ENCODE data around the gene SPRED3. TPM values are rescaled to one million over a fixed set of nuclear protein-coding genes. Genes with fewer than 3 reads are reported as not detected.
"Not testable (repeated sequence)": the region's sequence is repeated elsewhere in the genome, so short reads cannot be mapped to it uniquely, and the experiment has no call there.

Gene SPRED3
- total and polyA plus RNA-seq, 2 of the 8 experiments (the other 6 are each of a cell fraction or from before 2014, with no cell fraction given) = 8.1 to 10.3 TPM

DNA sequence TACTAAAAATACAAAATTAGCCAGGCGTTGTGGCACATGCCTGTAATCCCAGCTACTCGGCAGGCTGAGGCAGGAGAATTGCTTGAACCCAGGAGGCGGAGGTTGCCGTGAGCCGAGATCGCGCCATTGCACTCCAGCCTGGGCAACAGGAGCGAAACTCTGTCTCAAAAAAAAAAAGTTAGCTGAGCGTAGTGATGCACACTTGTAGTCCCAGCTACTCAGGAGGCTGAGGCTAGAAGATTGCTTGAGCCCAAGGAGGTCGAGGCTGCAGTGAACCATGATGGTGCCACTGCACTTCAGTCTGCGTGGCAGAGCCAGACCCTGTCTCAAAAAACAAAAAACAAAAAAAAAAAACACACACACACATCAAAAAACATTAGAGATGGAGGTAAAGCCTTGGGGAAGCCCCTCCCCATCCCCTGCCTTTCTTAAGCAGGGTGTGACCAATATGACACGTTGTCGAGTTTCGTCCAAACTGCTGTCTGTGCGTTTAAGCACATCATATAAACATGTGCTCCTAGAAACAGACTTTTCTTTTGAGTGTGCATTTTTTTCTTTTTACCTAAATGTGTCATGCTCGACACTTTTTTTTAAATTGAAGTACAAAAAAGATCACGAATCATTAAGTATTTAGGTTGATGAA is 38.7 kb downstream of the SPRED3 start:
- POLR2A ChIA-PET (ENCODE audit: partially characterized antibody) = interaction anchor here (1.7 kb wide), 1 partner anchor 8 kb away, joined by 8 read pairs; no protein-coding TSS in a partner anchor
- not testable (repeated sequence) for FAIRE-seq; H4K20me1 ChIP-seq (replicated peaks in 1 of 2; ENCODE audit: control insufficient read depth in 1 of 2, insufficient read depth in 2 of 2, low read length in 2 of 2); H3K14ac ChIP-seq (ENCODE audit: insufficient read length); H3K23ac ChIP-seq (ENCODE audit: insufficient read length); H4K91ac ChIP-seq (replicated peaks; ENCODE audit: insufficient read length, low read length); H3K4me2 ChIP-seq (ENCODE audit: insufficient read depth in 1 of 2, low read depth in 2 of 2, low read length in 2 of 2); H3K56ac ChIP-seq (replicated peaks; ENCODE audit: insufficient read length, low read depth, low read length); H2BK120ac ChIP-seq (replicated peaks; ENCODE audit: low read depth, low read length); H3K27me3 ChIP-seq (replicated peaks in 1 of 4; ENCODE audit: control insufficient read depth in 3 of 4, extremely low read depth in 1 of 4, insufficient read depth in 3 of 4, low read length in 3 of 4); H3K4me3 ChIP-seq (ENCODE audit: extremely low read depth in 1 of 4, insufficient read depth in 2 of 4, low read depth in 3 of 4, low read length in 4 of 4); H3K79me1 ChIP-seq (ENCODE audit: low read depth, low read length); H3K27ac ChIP-seq (ENCODE audit: low read depth, low read length); H3K9ac ChIP-seq (replicated peaks in 1 of 4; ENCODE audit: extremely low read depth in 1 of 4, low read depth in 3 of 4, low read length in 3 of 4); DNase-seq (ENCODE audit: low read depth in 1 of 2, low spot score in 2 of 2); H3K36me3 ChIP-seq (ENCODE audit: control insufficient read depth in 2 of 4, insufficient read depth in 4 of 4, low read length in 3 of 4); H2BK15ac ChIP-seq (ENCODE audit: low read length); H2AK5ac ChIP-seq (ENCODE audit: low read depth, low read length); H3K4me1 ChIP-seq (replicated peaks in 1 of 4; ENCODE audit: control insufficient read depth in 3 of 4, insufficient read depth in 4 of 4, low read length in 3 of 4); H2AFZ ChIP-seq (ENCODE audit: low read length); H3K4ac ChIP-seq (replicated peaks; ENCODE audit: insufficient read length, low read depth, low read length); H2BK5ac ChIP-seq (ENCODE audit: low read depth, low read length); H4K5ac ChIP-seq (ENCODE audit: insufficient read length, low read depth, low read length); H3K18ac ChIP-seq (ENCODE audit: extremely low read depth, low read length); H3K9me3 ChIP-seq (ENCODE audit: insufficient read depth in 2 of 2, low read depth in 1 of 2, low read length in 1 of 2); H3K79me2 ChIP-seq (ENCODE audit: control insufficient read depth in 1 of 2, insufficient read depth in 2 of 2, low read length in 2 of 2); H3K23me2 ChIP-seq (ENCODE audit: low read depth, low read length); H2BK20ac ChIP-seq (ENCODE audit: low read length); H4K8ac ChIP-seq (ENCODE audit: extremely low read depth, insufficient read depth, low read length)
- CTCF ChIA-PET (ENCODE audit: partially characterized antibody) = interaction anchor here (1.3 to 3.2 kb wide), 3 partner anchors 13 to 24 kb away, joined by 4 to 10 read pairs (median 7); partner anchors contain the start of gene FAM98C
- WGBS, 2 experiments (ENCODE audit: extremely low coverage in 1 of 2, insufficient coverage in 1 of 2, insufficient read length in 1 of 2, insufficient replicate concordance in 2 of 2, low coverage in 1 of 2, low lambda C conversion rate in 2 of 2, missing lambda C conversion rate in 1 of 2) = 91% methylated on average over 11 of the region's 17 CpGs; no CpG with 5 or more reads in 1 of the 2 experiments
- 0 out of 2 replicates have a peak overlapping the region, but pooled peaks have one; percentile 12 for H2BK12ac ChIP-seq (ENCODE audit: low read depth, low read length)
